H9 (cell line): ENCODE results near the gene ZNF687. TPM values are rescaled to one million over a fixed set of nuclear protein-coding genes. Genes with fewer than 3 reads are reported as not detected.
A peak's percentile ranks its signal among the peaks of the same experiment; 100 is the strongest.

Experiments used
- DNase-seq: peaks from one replicate; pipeline ENCODE4 v3.0.0-alpha.2; 2017
- H2AFZ ChIP-seq: one replicate; pipeline ENCODE4 v1.6.1; 2013; ENCODE audit warnings: mild to moderate bottlenecking, low read length, control low read depth, moderate library complexity
- H2AK5ac ChIP-seq: 2 replicates; pipeline ENCODE4 v1.6.1; 2013; ENCODE audit warnings: low read length, control low read depth, mixed read lengths; ENCODE audit not compliant: insufficient read length
- H2BK120ac ChIP-seq: one replicate; pipeline ENCODE4 v1.6.1; 2013; ENCODE audit warnings: low read depth, mild to moderate bottlenecking, low read length, control low read depth, inconsistent platforms; ENCODE audit not compliant: poor library complexity, severe bottlenecking
- H2BK12ac ChIP-seq: 2 replicates; pipeline ENCODE4 v1.6.1; 2013; ENCODE audit warnings: low read length, control low read depth, mixed read lengths, low read depth; ENCODE audit not compliant: insufficient read length
- H2BK15ac ChIP-seq: 2 replicates; pipeline ENCODE4 v1.6.1; 2013; ENCODE audit warnings: low read depth, low read length, control low read depth
- H2BK20ac ChIP-seq: one replicate; pipeline ENCODE4 v1.6.1; 2013; ENCODE audit warnings: low read depth, mild to moderate bottlenecking, low read length, control low read depth, inconsistent platforms; ENCODE audit not compliant: poor library complexity, severe bottlenecking
- H2BK5ac ChIP-seq: 2 replicates; pipeline ENCODE4 v1.6.1; 2013; ENCODE audit warnings: low read length, control low read depth, mixed read lengths; ENCODE audit not compliant: insufficient read length
- H3K14ac ChIP-seq: 2 replicates; pipeline ENCODE4 v1.6.1; 2013; ENCODE audit warnings: low read length, control low read depth; ENCODE audit not compliant: insufficient read depth
- H3K18ac ChIP-seq: 2 replicates; pipeline ENCODE4 v1.6.1; 2013; ENCODE audit warnings: low read depth, mild to moderate bottlenecking, mixed read lengths, low read length, control low read depth; ENCODE audit not compliant: insufficient read length
- H3K23ac ChIP-seq: 2 replicates; pipeline ENCODE4 v1.6.1; 2013; ENCODE audit warnings: low read length, control low read depth, mixed read lengths, low read depth; ENCODE audit not compliant: insufficient read length
- H3K23me2 ChIP-seq: 2 replicates; pipeline ENCODE4 v1.6.1; 2013; ENCODE audit warnings: low read depth, mild to moderate bottlenecking, mixed read lengths, low read length, control low read depth; ENCODE audit not compliant: insufficient read length, poor library complexity, severe bottlenecking
- H3K27ac ChIP-seq: 2 replicates; pipeline ENCODE4 v1.5.1; 2013; ENCODE audit warnings: low read length, control low read depth, mixed read lengths, low read depth; ENCODE audit not compliant: insufficient read length
- H3K27me3 ChIP-seq: 2 replicates; pipeline ENCODE4 v1.6.1; 2013; ENCODE audit warnings: low read length, control low read depth, inconsistent platforms; ENCODE audit not compliant: insufficient read depth
- H3K4ac ChIP-seq: 2 replicates; pipeline ENCODE4 v1.6.1; 2013; ENCODE audit warnings: low read depth, mild to moderate bottlenecking, control low read depth, inconsistent platforms, low read length, moderate library complexity
- H3K4me1 ChIP-seq: 2 replicates; pipeline ENCODE4 v1.6.1; 2013; ENCODE audit warnings: low read length, control low read depth, inconsistent platforms; ENCODE audit not compliant: insufficient read depth
- H3K4me2 ChIP-seq: 2 replicates; pipeline ENCODE4 v1.6.1; 2013; ENCODE audit warnings: low read length, control low read depth, mixed read lengths; ENCODE audit not compliant: insufficient read length, insufficient read depth
- H3K56ac ChIP-seq: 2 replicates; pipeline ENCODE4 v1.6.1; 2013; ENCODE audit warnings: low read depth, mild to moderate bottlenecking, mixed read lengths, low read length, control low read depth; ENCODE audit not compliant: insufficient read length
- H3K79me1 ChIP-seq: 2 replicates; pipeline ENCODE4 v1.6.1; 2013; ENCODE audit warnings: low read depth, mild to moderate bottlenecking, moderate library complexity, low read length, control low read depth, inconsistent platforms; ENCODE audit not compliant: insufficient read depth, poor library complexity, severe bottlenecking
- H3K79me2 ChIP-seq: 2 replicates; pipeline ENCODE4 v1.6.1; 2013; ENCODE audit warnings: low read length, control low read depth, inconsistent platforms; ENCODE audit not compliant: insufficient read depth
- H3K9ac ChIP-seq: 2 replicates; pipeline ENCODE4 v1.6.1; 2013; ENCODE audit warnings: low read length, control low read depth, mixed read lengths; ENCODE audit not compliant: insufficient read length; ENCODE audit errors: extremely low read depth
- H3K9me3 ChIP-seq: one replicate; pipeline ENCODE4 v1.6.1; 2013; ENCODE audit warnings: low read depth, low read length, inconsistent platforms; ENCODE audit not compliant: control insufficient read depth
- H3T11ph ChIP-seq: one replicate; pipeline ENCODE4 v1.6.1; 2013; ENCODE audit warnings: mild to moderate bottlenecking, low read length, control low read depth, inconsistent platforms
- H4K20me1 ChIP-seq: one replicate; pipeline ENCODE4 v1.6.1; 2013; ENCODE audit not compliant: control insufficient read depth, insufficient read length, insufficient read depth
- H4K5ac ChIP-seq: 2 replicates; pipeline ENCODE4 v1.6.1; 2013; ENCODE audit warnings: low read depth, mild to moderate bottlenecking, mixed read lengths, low read length, control low read depth; ENCODE audit not compliant: insufficient read length
- H4K8ac ChIP-seq: replicated peaks from 2 replicates; pipeline ENCODE4 v1.6.1; 2013; ENCODE audit warnings: low read length, control low read depth, mixed read lengths, low read depth; ENCODE audit not compliant: insufficient read length
- H4K91ac ChIP-seq: 2 replicates; pipeline ENCODE4 v1.6.1; 2013; ENCODE audit warnings: low read depth, mild to moderate bottlenecking, moderate library complexity, mixed read lengths, low read length, control low read depth; ENCODE audit not compliant: insufficient read length
- H3K27ac Mint-ChIP-seq, 3 experiments: 2 replicates in 2 of 3; 3 replicates in 1 of 3; pipeline ENCODE4 v1.8.0; 2020 to 2021; ENCODE audit warnings: mixed read lengths in 3 of 3, mild to moderate bottlenecking in 1 of 3, moderate library complexity in 1 of 3
- H3K27me3 Mint-ChIP-seq: 2 replicates; pipeline ENCODE4 v1.8.0; 2021; ENCODE audit warnings: low read depth, mild to moderate bottlenecking, moderate library complexity, mixed read lengths
- H3K36me3 Mint-ChIP-seq, 3 experiments: 2 replicates in 2 of 3; 3 replicates in 1 of 3; pipeline ENCODE4 v1.8.0; 2020 to 2021; ENCODE audit warnings: low read depth in 3 of 3, mixed read lengths in 3 of 3; ENCODE audit not compliant: insufficient read depth in 1 of 3
- H3K4me1 Mint-ChIP-seq, 2 experiments: 2 replicates each; pipeline ENCODE4 v1.8.0; 2020; ENCODE audit warnings: mixed read lengths in 2 of 2
- H3K4me3 Mint-ChIP-seq, 2 experiments: 2 replicates in 1 of 2; 3 replicates in 1 of 2; pipeline ENCODE4 v1.8.0; 2020 to 2021; ENCODE audit warnings: mild to moderate bottlenecking in 2 of 2, mixed read lengths in 2 of 2, moderate library complexity in 1 of 2
- H3K9me3 Mint-ChIP-seq, 2 experiments: 2 replicates in 1 of 2; 3 replicates in 1 of 2; pipeline ENCODE4 v1.8.0; 2020; ENCODE audit warnings: mild to moderate bottlenecking in 2 of 2, mixed read lengths in 2 of 2, moderate library complexity in 1 of 2
- CTCF ChIP-seq: fragments of 200-600 bp; sonication (generic); conservative IDR thresholded peaks from 3 replicates; pipeline ENCODE4 v1.8.0; 2021; ENCODE audit warnings: antibody characterized with exemption, mild to moderate bottlenecking
- WGBS: extraction: QIAGEN DNeasy Blood & Tissue Kit; methylation state at CpG from one replicate; pipeline ENCODE4 v1.1.7; 2013; ENCODE audit warnings: missing lambda C conversion rate, low lambda C conversion rate, mixed read lengths; ENCODE audit not compliant: insufficient read length; ENCODE audit errors: extremely low coverage; 5-methylcytosine and 5-hydroxymethylcytosine counted together
- total RNA-seq: library from RNA; stranded (reverse); gene quantifications from 2 replicates; pipeline ENCODE4 v1.2.1, GENCODE V29; 2021

ZNF687 gene
- total RNA-seq, 1 experiment from 2014 or later: 58.2 TPM

GRCh38 chr1:151281225-151281968, 702 bp upstream of the ZNF687 start:
- H3K14ac ChIP-seq: peak overlapping the region; percentile 94
- peak overlapping the region; percentile 95 for H4K5ac ChIP-seq
- H3K27me3 ChIP-seq: no peaks in the 10 kb centered on the region
- Mint-ChIP-seq H3K27ac (peak overlapping the region; percentile 100), H3K4me1 (peaks cover 19 to 25% of the 10 kb centered on the region in 2 experiments), H3K9me3 (no peaks in the 10 kb centered on the region), H3K27me3 (peaks cover 9% of the 10 kb centered on the region), H3K4me3 (peak overlapping the region; percentile 95 to 97), H3K36me3 (peaks cover 20 to 25% (median 20%) of the 10 kb centered on the region in 3 experiments; a peak in 6 of 7 replicates)
- peak overlapping the region; percentile 98 for H3K18ac ChIP-seq
- H3K56ac ChIP-seq: peak overlapping the region; percentile 92
- peak overlapping the region; percentile 19 for H2BK120ac ChIP-seq
- no peaks in the 10 kb centered on the region for H3K79me1 ChIP-seq
- no peaks in the 10 kb centered on the region for H3K4me1 ChIP-seq
- H4K91ac ChIP-seq: no peak overlapping the region
- H3K4ac ChIP-seq: no peak overlapping the region; the same call in 1 of the 2 replicates
- peak overlapping the region; percentile 71 for H2BK5ac ChIP-seq
- H3K79me2 ChIP-seq: peaks cover 8% of the 10 kb centered on the region; the same call in 1 of the 2 replicates
- peak overlapping the region; percentile 22 for H3T11ph ChIP-seq
- H2BK15ac ChIP-seq: no peak overlapping the region
- H2BK12ac ChIP-seq: peak overlapping the region; percentile 78
- H2BK20ac ChIP-seq: no peak overlapping the region
- peaks cover 7% of the 10 kb centered on the region for H3K23me2 ChIP-seq
- H3K4me2 ChIP-seq: peak overlapping the region; percentile 81
- no peak overlapping the region for H2AFZ ChIP-seq
- peak; percentile 96 for DNase-seq
- H3K23ac ChIP-seq: peak overlapping the region; percentile 1
- peak overlapping the region; percentile 98 for H3K27ac ChIP-seq
- no peaks in the 10 kb centered on the region for H3K9me3 ChIP-seq
- no peak overlapping the region for H2AK5ac ChIP-seq
- 0 out of 3 replicates have a peak, but pooled peaks have one; percentile 14 for TF ChIP-seq CTCF
- WGBS: no CpG with 5 or more reads among the region's 48 CpGs
- H4K8ac ChIP-seq: peak overlapping the region; percentile 58
- H4K20me1 ChIP-seq: no peaks in the 10 kb centered on the region
- peak overlapping the region; percentile 90 for H3K9ac ChIP-seq
